Endodermal cell (in vitro differentiated cells): ENCODE results near the gene CSAD. TPM values are rescaled to one million over a fixed set of nuclear protein-coding genes. Genes with fewer than 3 reads are reported as not detected.
"Not testable (repeated sequence)": the region's sequence is repeated elsewhere in the genome, so short reads cannot be mapped to it uniquely, and the experiment has no call there.

Source experiments
- DNase-seq: peaks from one replicate; pipeline ENCODE4 v3.0.0-alpha.2; 2017
- H3K27ac ChIP-seq: 2 replicates; pipeline ENCODE4 v1.5.1; 2013; ENCODE audit warnings: mild to moderate bottlenecking, low read depth, low read length, moderate library complexity
- H3K27me3 ChIP-seq: 2 replicates; pipeline ENCODE4 v1.6.1; 2013; ENCODE audit warnings: mild to moderate bottlenecking, low read length, moderate library complexity; ENCODE audit not compliant: insufficient read depth, control insufficient read depth, poor library complexity, severe bottlenecking
- H3K36me3 ChIP-seq: 2 replicates; pipeline ENCODE4 v1.7.0; 2013; ENCODE audit warnings: mild to moderate bottlenecking, low read length, moderate library complexity; ENCODE audit not compliant: control insufficient read depth, insufficient read depth
- H3K4me1 ChIP-seq: one replicate; pipeline ENCODE4 v1.7.0; 2013; ENCODE audit warnings: low read length; ENCODE audit not compliant: control insufficient read depth, insufficient read depth
- H3K4me3 ChIP-seq: 2 replicates; pipeline ENCODE4 v1.5.1; 2013; ENCODE audit warnings: mild to moderate bottlenecking, low read length, moderate library complexity
- H3K9ac ChIP-seq: 2 replicates; pipeline ENCODE4 v1.6.1; 2013; ENCODE audit warnings: mild to moderate bottlenecking, low read length, moderate library complexity; ENCODE audit not compliant: poor library complexity, severe bottlenecking; ENCODE audit errors: extremely low read depth
- H3K9me3 ChIP-seq: 2 replicates; pipeline ENCODE4 v1.6.1; 2013; ENCODE audit warnings: mild to moderate bottlenecking, low read length, moderate library complexity; ENCODE audit not compliant: control insufficient read depth
- H3K27ac Mint-ChIP-seq: 2 replicates; pipeline ENCODE4 v1.8.0; 2020; ENCODE audit warnings: mixed read lengths
- H3K27me3 Mint-ChIP-seq: 2 replicates; pipeline ENCODE4 v1.8.0; 2021; ENCODE audit warnings: mild to moderate bottlenecking, mixed read lengths; ENCODE audit not compliant: insufficient read depth
- H3K36me3 Mint-ChIP-seq: 2 replicates; pipeline ENCODE4 v1.8.0; 2020; ENCODE audit warnings: low read depth, mixed read lengths
- H3K4me1 Mint-ChIP-seq: 2 replicates; pipeline ENCODE4 v1.8.0; 2020; ENCODE audit warnings: mixed read lengths
- H3K4me3 Mint-ChIP-seq: 2 replicates; pipeline ENCODE4 v1.8.0; 2020; ENCODE audit warnings: mild to moderate bottlenecking, moderate library complexity, mixed read lengths
- H3K9me3 Mint-ChIP-seq: 2 replicates; pipeline ENCODE4 v1.8.0; 2020; ENCODE audit warnings: mild to moderate bottlenecking, mixed read lengths
- WGBS, 2 experiments: methylation state at CpG; one replicate each; pipeline versions ENCODE4 v1.1.5 to v1.1.7; 2013; ENCODE audit warnings: missing lambda C conversion rate in 2 of 2, mixed read lengths in 1 of 2; ENCODE audit not compliant: insufficient coverage in 1 of 2, insufficient read length in 1 of 2; 5-methylcytosine and 5-hydroxymethylcytosine counted together
- total RNA-seq, 2 donors: library from RNA; stranded (reverse); fragmentation: NEBNext Ultra II Directional in 1 of 2; extraction: Animal tissue kit (Norgen Biotek cat#: 25700) in 1 of 2; gene quantifications; 2 replicates in 1 of 2; 3 replicates in 1 of 2; pipeline ENCODE4 v1.2.1, GENCODE V29; 2021
- TF ChIP-seq, protein P1 (sequence below): fragments of 200-600 bp; sonication (generic); conservative IDR thresholded peaks from 2 replicates; pipeline ENCODE4 v1.5.0; 2021; ENCODE audit warnings: antibody characterized with exemption, mild to moderate bottlenecking

CSAD gene
- total RNA-seq, 2 donors from 2014 or later: 24.9 to 38.2 TPM

DNA sequence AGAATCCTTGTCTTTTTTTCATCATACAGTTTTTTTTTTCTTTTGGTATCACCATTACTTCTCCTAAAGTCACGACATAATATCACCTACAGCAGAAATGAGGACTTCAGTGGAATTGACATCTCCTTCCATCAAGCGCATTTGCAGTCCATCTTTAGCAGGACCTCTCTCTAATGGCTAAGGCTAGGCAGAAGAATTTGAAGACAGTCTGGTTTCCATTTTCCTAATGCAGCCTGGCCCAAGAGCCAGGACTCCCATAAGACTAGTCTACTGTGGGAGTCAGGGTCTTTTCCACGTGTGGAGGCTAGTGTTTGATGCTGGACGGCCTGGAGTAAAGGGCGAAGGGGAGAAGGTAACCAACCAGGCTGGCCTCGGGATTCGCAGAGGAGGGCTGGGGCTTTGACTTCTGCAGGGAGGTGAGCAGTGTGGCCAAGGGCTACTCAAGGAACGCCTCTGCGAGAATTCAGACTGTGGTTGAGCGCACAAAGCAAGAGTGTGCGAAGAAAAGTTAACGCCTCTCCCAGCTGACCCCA is 972 bp downstream of the CSAD start:
- Mint-ChIP-seq H3K27ac (peak overlapping the region; percentile 94), H3K27me3 (peaks cover 10% of the 10 kb centered on the region), H3K4me3 (peak overlapping the region; percentile 87), H3K4me1 (peaks cover 31% of the 10 kb centered on the region), H3K36me3 (peaks cover 29% of the 10 kb centered on the region), H3K9me3 (no peaks in the 10 kb centered on the region)
- peak overlapping the region; percentile 92 for H3K27ac ChIP-seq
- H3K9ac ChIP-seq: peak overlapping the region; percentile 73
- 12 to 23% methylated on average over 10 to 12 of the region's 12 CpGs for WGBS, 2 experiments
- peaks cover 8% of the 10 kb centered on the region for H3K9me3 ChIP-seq
- no peaks in the 10 kb centered on the region for H3K27me3 ChIP-seq
- peaks cover 33% of the 10 kb centered on the region for H3K36me3 ChIP-seq
- H3K4me1 ChIP-seq: peaks cover 4% of the 10 kb centered on the region
- TF ChIP-seq, protein P1, sequence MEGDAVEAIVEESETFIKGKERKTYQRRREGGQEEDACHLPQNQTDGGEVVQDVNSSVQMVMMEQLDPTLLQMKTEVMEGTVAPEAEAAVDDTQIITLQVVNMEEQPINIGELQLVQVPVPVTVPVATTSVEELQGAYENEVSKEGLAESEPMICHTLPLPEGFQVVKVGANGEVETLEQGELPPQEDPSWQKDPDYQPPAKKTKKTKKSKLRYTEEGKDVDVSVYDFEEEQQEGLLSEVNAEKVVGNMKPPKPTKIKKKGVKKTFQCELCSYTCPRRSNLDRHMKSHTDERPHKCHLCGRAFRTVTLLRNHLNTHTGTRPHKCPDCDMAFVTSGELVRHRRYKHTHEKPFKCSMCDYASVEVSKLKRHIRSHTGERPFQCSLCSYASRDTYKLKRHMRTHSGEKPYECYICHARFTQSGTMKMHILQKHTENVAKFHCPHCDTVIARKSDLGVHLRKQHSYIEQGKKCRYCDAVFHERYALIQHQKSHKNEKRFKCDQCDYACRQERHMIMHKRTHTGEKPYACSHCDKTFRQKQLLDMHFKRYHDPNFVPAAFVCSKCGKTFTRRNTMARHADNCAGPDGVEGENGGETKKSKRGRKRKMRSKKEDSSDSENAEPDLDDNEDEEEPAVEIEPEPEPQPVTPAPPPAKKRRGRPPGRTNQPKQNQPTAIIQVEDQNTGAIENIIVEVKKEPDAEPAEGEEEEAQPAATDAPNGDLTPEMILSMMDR: no peak
- DNase-seq: no peak
- H3K4me3 ChIP-seq: peak overlapping the region; percentile 86

DNA sequence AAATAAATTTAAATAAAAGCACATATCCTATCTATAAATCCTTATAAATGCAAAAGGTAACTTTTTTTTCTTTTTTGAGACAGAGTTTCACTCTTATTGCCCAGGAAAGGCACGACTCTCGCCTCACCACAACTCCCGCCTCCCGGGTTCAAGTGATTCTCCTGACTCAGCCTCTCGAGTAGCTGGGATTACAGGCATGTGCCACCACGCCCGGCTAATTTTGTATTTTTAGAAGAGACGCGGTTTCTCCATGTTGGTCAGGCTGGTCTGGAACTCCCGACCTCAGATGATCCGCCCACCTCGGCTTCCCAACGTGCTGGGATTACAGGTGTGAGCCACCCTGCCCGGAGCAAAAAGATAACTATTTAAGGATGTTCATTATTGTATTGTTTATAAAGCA is 1.9 kb downstream of the CSAD start:
- not testable (repeated sequence) for H3K27me3 ChIP-seq, DNase-seq, H3K4me1 ChIP-seq, H3K27ac ChIP-seq, H3K27ac Mint-ChIP-seq, H3K9me3 ChIP-seq, H3K9ac ChIP-seq, H3K9me3 Mint-ChIP-seq, H3K4me3 ChIP-seq
- 96% methylated on average over 10 to 14 of the region's 14 CpGs for WGBS, 2 experiments
- peaks cover 17% of the 10 kb centered on the region for H3K27me3 Mint-ChIP-seq
- H3K36me3 Mint-ChIP-seq: peaks cover 23% of the 10 kb centered on the region
- H3K36me3 ChIP-seq: peaks cover 23% of the 10 kb centered on the region
- peaks cover 33% of the 10 kb centered on the region for H3K4me1 Mint-ChIP-seq
- H3K4me3 Mint-ChIP-seq: peak overlapping the region; percentile 87

GRCh38 chr12:53177447-53177846 is 3.3 kb downstream of the CSAD start:
- Mint-ChIP-seq H3K27me3 (peaks cover 30% of the 10 kb centered on the region), H3K4me1 (peaks cover 35% of the 10 kb centered on the region), H3K36me3 (peaks cover 12% of the 10 kb centered on the region)
- not testable (repeated sequence) for H3K9me3 Mint-ChIP-seq, H3K9me3 ChIP-seq, DNase-seq, H3K4me1 ChIP-seq, H3K9ac ChIP-seq, H3K27ac Mint-ChIP-seq, H3K27me3 ChIP-seq, H3K4me3 ChIP-seq, H3K4me3 Mint-ChIP-seq, H3K27ac ChIP-seq, H3K36me3 ChIP-seq
- WGBS, 2 experiments: 60 to 88% methylated on average over 1 to 4 of the region's 6 CpGs

DNA sequence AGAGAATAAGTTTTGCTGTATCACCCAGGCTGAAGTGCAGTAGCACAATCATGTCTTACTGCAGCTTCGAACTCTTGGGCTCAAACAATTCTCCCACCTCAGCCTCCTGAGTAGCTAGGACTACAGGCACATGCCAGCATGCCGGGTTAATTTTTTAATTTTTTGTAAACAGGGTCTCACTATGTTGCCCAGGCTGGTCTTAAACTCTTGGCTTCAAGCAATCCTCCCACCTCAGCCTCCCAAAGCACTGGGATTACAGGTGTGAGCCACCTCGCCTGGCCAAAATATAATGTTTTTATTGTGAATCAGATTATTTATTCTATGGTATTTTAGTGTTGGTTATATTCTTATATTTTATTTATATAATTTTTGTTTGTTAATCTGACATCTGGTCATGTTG is 4.0 kb downstream of the CSAD start:
- no peaks in the 10 kb centered on the region for H3K27me3 ChIP-seq
- no peak overlapping the region for H3K27ac ChIP-seq
- H3K4me3 Mint-ChIP-seq: no peak overlapping the region
- peaks cover 2% of the 10 kb centered on the region for H3K9me3 ChIP-seq
- no peak overlapping the region for H3K9ac ChIP-seq
- TF ChIP-seq, protein P1: no peak
- H3K9me3 Mint-ChIP-seq: no peaks in the 10 kb centered on the region
- H3K4me1 ChIP-seq: peaks cover 4% of the 10 kb centered on the region
- peaks cover 32% of the 10 kb centered on the region for H3K4me1 Mint-ChIP-seq
- H3K4me3 ChIP-seq: no peak overlapping the region
- 83 to 100% methylated on average over 2 of the region's 3 CpGs for WGBS, 2 experiments
- no peak overlapping the region for H3K27ac Mint-ChIP-seq
- peaks cover 5% of the 10 kb centered on the region for H3K36me3 Mint-ChIP-seq
- H3K36me3 ChIP-seq: peaks cover 3% of the 10 kb centered on the region
- DNase-seq: no peak
- H3K27me3 Mint-ChIP-seq: peaks cover 37% of the 10 kb centered on the region
